ENCODE measurements around the gene ZNHIT3. TPM values are rescaled to one million over a fixed set of nuclear protein-coding genes. Genes with fewer than 3 reads are reported as not detected.

Gene ZNHIT3
- total and polyA plus RNA-seq, 2 of the 13 experiments (the other 11 are each of a cell fraction or from before 2014, with no cell fraction given): 66.6 to 77.4 TPM

- Histone ChIP-seq H3K36me3 (replicated peaks in 1 of 2; ENCODE audit: control insufficient read depth in 1 of 2, insufficient read depth in 2 of 2, low read length in 2 of 2) (peaks cover 1 to 4% of the 10 kb centered on the region in 2 experiments; a peak in 2 of 5 replicates), H3K4me3 (replicated peaks in 1 of 3; ENCODE audit: insufficient read depth in 1 of 3, low read depth in 2 of 3, low read length in 3 of 3) (no peak overlapping the region), H3K9me3 (ENCODE audit: low read length) (no peaks in the 10 kb centered on the region), H2AFZ (ENCODE audit: low read length) (no peak overlapping the region), H3K27ac (ENCODE audit: extremely low read length, insufficient read depth, low read length) (no peak overlapping the region), H3K9ac (ENCODE audit: insufficient read depth, low read depth, low read length) (no peak overlapping the region), H4K20me1 (ENCODE audit: insufficient read depth, low read length) (0 out of 2 replicates have a peak, but pooled peaks cover under 1% of the 10 kb centered on the region), H3K4me2 (ENCODE audit: low read depth, low read length) (no peak overlapping the region), H3K4me1 (ENCODE audit: insufficient read depth, low read length) (peaks cover 28% of the 10 kb centered on the region), H3K27me3 (ENCODE audit: control insufficient read depth in 1 of 2, insufficient read depth in 2 of 2, low read length in 2 of 2) (no peaks in the 10 kb centered on the region; a peak in 1 of 5 replicates), H3K79me2 (ENCODE audit: insufficient read depth, low read length) (peaks cover 18% of the 10 kb centered on the region)
- CTCF ChIA-PET (ENCODE audit: low intra/inter-chr PET ratio, low total read pairs): no interaction called here
- ATAC-seq (no peak), FAIRE-seq (no peak), DNase-seq (ENCODE audit: low spot score) (no peak)
- POLR2A ChIA-PET: no interaction called here
- no TSS peak for BruUV-seq (replicated peaks)
- intact Hi-C loops (cut with micrococcal nuclease; ENCODE audit: unreplicated experiment) (loop anchor here (5.0 kb wide), 1 partner anchor 53 kb away; the partner anchor contains the start of gene ZNHIT3), in situ Hi-C loops (cut with HindIII; ENCODE audit: extremely low pct_ligation_motif_present, low pct_unique_long_range_greater_than_20kb) (no loop called here)
- TF ChIP-seq ZNF660 (CRISPR knock-in tag; IDR thresholded peaks at IDR 0.05; ENCODE audit: borderline replicate concordance, low read depth): no peak
- no peak for TF ChIP-seq GPN1 (CRISPR knock-in tag; IDR thresholded peaks at IDR 0.05; ENCODE audit: borderline replicate concordance)
- no peak for TF ChIP-seq BRD4 (CRISPR knock-in tag; IDR thresholded peaks at IDR 0.05)
- no peak for TF ChIP-seq MIXL1 (CRISPR knock-in tag; IDR thresholded peaks at IDR 0.05)
- no peak for TF ChIP-seq ZBTB39 (CRISPR knock-in tag; IDR thresholded peaks at IDR 0.05)
- no peak for TF ChIP-seq KLF15 (CRISPR knock-in tag; IDR thresholded peaks at IDR 0.05; ENCODE audit: borderline replicate concordance)
- TF ChIP-seq CHCHD3 (CRISPR knock-in tag; IDR thresholded peaks at IDR 0.05): no peak
- TF ChIP-seq CBX5 (CRISPR knock-in tag; IDR thresholded peaks at IDR 0.05; ENCODE audit: borderline replicate concordance): no peak
- TF ChIP-seq ZNF124 (CRISPR knock-in tag; IDR thresholded peaks at IDR 0.05): no peak
- no peak for TF ChIP-seq ZKSCAN8 (CRISPR knock-in tag; IDR thresholded peaks at IDR 0.05; ENCODE audit: borderline replicate concordance)
- TF ChIP-seq SMARCC2 (IDR thresholded peaks at IDR 0.05): no peak
- TF ChIP-seq MED1 (CRISPR knock-in tag; IDR thresholded peaks at IDR 0.05): no peak
- no peak for TF ChIP-seq MBNL3 (CRISPR knock-in tag; conservative IDR thresholded peaks at IDR 0.05)
- WGBS (ENCODE audit: low lambda C conversion rate): 100% methylated on average over 3 of the region's 3 CpGs
These were observed 54.2 kb downstream of the ZNHIT3 start for GRCh38 chr17:36540696-36541095.
